NCI-H2171 (cell line): ENCODE measurements around the gene CDA.

ENCODE experiments used
- DNase-seq: peaks from one replicate; lab custom pipeline; 2025; lab: John Stamatoyannopoulos, UW

CDA gene

DNA sequence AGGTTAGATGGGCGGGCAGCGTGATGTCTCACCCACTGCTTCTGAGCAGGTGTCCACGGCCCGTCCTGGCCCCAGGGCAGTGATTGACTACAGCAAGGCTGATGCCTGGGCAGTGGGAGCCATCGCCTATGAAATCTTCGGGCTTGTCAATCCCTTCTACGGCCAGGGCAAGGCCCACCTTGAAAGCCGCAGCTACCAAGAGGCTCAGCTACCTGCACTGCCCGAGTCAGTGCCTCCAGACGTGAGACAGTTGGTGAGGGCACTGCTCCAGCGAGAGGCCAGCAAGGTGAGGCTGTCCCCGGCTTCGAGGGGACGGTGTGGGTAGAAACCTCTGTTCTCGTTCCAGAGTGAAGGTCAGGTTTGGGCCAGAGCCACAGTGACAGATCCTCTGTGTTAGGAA is 60.0 kb downstream of the CDA start:
- no peak for DNase-seq

DNA sequence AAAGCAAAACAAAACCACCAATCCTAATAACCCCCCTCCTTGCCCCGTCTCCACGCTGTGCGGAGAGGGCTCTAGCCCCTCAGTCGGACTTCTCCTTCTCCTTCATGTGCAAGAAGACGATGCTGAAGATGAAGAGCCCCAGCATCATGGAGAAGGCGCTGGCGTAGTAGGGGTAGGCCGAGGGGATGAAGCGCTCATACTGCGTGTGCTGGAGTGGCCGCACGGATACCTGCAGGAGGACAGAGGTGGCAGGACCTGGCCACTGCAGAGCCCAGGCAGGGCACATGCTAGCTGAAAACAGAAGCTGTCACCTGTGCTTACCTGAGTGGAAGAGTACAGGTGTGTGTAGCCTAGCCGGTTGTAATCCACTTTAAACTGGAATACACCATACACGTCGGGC is 63.4 kb downstream of the CDA start:
- DNase-seq = no peak

DNA sequence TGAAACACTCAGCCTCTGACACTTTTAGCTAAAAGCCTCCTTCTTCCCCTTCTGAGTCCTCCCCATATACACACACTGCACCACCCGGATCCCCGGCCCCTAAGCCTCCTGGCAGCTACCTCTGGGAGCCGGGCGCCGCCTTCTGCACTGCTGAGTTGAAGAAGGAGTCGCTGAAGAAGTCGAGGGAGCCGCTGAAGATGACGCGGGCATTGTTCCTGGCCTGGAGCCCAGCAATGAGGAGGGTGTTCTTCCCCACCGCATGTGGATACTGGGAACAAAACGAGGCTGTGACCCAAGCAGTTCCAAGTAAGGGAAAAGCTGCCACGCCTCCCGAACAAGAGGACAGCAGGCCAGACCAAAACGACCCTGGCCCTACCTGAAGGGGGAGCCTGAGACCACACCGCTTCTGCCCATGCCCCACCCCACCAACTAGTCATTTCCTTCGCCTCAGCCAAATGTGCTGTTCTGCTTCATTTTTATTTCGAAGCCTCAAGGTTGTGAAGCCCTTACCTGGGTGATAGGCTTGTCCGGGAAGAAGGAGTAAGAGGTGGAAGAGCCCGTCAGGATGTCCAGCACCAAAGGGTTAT is 65.3 kb downstream of the CDA start:
- DNase-seq = no peak

DNA sequence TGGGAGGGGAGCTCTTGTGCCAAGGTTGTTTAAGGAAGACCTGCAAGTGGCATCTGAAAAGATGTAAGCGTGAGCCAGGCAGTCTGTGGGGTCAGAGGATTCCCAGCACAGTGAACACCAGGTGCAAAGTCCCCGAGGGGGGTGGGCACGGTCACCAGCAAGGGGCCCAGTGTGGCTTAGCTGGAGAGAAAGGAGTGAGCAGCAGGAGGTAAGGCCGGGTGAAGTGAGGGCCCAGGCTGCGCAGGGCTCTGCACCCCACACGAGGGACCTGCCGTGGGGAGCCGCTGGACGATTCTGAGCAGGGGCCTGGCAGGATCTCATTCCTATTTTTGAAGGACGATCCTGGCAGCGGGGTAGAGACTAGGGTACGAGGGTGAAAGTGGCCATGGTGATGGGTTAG is 68.1 kb downstream of the CDA start:
- no peak for DNase-seq

DNA sequence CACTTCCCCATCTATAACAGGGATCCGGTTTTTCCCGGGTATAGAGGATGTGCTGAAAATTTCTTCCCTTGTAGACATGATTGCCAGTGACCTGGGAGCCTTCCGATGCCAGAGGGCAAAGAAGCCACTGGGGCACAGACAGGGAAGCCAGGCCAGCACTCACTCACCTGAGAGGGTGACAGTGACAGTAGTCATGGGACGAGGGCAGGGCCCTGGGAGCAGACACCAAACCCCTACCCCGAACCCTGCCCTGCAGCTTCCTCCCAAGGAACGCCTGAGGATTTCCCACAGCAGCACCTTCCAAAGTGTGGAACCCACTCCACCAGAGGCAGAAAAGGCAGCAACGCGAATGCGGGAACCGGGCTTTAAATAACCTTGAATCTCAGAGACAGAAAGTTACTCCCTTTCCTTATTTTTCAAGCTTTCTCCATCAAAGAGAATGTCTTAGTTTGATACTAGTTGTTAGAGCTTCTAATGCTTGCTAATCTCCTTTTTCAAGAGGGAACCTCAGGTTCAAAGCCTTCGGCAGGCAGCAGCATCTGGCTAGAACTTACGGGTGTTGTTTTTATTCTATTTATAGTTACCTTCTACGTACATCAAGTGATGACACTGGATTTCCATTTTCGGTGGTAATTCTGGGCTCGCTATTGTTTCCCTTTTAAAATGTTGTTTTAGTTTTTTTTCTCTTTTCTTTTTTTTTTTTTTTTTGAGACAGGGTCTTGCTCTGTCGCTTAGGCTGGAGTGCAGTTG is 69.4 kb downstream of the CDA start:
- no peak for DNase-seq

DNA sequence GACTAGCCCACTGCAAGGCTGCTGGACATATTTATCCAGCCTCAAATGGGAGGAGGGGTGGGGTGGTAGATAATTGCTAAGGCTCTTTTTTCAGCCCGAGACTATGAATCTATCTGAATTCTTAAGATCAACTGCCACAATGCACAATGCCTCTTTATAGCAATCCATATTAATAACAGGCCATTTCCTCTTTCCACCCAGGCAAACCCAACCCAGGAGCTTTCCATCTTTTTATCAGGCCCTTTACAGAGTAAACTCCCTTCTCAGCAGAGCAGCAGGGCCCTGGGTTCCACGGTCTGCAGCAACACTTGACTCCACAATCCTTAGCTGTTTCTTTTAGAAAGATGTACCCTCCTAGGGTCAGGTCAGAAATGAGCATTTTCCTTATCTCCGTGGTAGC is 71.5 kb downstream of the CDA start:
- DNase-seq = no peak

DNA sequence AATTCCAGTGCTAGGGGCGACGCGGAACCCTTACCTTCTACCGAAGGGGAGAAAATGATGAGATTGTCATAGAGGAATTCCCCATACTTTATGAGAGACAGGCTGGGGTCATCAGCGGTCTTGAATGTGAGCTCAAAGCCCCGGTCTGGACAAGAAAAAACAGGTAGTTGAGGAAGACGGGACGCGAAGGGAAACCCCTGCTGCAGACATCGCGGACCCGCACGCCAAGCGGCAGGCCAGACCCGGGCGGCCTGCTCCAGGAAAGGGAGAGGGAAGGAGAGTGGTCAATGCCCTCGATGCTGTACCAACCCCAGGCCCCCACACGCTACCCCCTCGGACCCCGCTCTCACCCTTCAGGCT is 71.9 kb downstream of the CDA start:
- DNase-seq = no peak

DNA sequence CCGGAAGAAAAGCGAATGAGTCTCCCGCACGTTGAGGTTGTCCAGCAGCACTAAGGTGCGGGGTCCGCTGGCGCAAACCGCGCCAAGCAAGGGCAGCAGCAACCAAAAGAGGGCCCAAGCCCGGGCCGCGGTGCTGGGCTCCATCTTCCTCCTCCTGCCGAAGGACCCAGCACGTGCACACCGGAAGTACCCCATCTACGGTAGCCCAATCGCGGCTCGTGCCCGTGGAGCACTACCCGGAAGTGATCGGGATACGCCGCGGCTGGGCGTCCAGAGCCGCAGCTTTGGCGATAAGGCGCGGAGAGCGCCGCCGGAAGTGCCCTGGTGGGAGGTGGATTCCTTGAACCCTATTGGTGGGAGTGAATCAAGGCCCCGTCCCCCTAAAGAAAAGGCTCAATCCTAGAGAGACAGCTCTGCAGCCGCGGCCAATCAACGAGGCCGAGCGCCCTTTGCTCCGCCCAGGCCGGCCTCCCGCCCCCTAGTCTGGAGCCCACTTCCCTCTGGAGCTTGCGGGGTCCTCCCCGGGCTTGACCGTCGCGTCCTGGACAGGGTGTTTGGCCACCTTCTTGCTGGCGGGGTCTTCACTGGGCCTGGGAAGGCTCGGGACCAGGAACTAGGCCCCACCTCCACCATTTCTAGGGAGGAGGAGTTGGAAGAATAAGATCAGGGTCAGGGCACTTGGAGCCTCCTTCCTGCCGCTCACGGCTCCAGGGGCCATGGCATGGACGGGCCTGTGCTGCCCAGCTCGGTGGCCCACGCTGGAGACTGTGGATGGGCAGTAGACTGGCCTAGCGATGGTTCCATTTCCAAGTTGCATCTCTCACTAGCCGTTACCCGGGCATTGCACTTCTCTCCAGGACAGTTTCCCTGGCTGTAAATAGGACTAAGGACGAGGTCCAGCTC is 72.6 kb downstream of the CDA start, which contains the start of gene DDOST:
DDOST (minus strand) TSS at position 163 of the 903 bp plus-strand sequence; CDS start at position 144, 19 bp downstream.
- DNase-seq = peak; percentile 96

DNA sequence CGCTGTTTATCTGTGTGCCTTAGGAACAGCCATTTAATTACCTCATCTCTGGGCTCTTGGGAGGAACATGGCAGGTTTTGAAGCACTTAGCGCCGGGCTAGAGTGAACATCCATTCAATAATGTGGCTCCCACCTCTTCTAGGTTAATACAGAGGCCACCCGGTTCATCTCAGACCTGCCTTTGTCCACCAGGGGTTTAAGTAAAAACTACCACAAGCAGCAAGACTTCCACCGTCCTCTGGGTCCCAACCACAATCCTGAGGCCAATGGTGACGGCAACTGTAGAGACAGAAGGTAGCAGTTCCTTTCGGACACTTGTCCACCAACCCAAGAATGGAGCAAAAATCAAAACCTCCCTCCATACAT is 73.2 kb downstream of the CDA start:
- no peak for DNase-seq

DNA sequence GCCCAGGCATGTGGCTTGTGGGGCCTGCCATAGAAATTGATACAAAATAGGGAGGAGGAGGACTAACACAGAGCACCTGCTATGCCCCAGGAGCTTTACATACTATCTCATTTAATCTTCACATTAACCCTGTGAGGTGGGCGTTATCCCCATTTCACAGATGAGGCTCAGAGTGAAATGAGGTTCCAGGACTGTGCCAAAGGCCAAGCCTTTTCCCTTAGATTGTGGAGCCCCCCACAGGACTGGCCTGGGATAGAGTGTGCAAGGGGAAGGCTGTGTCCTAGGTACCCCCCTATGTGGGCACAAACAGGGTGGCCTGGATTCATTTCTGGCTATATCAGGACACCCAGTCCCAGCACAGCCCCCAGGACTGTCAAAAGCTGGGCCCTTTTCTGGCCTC is 74.5 kb downstream of the CDA start:
- no peak for DNase-seq

DNA sequence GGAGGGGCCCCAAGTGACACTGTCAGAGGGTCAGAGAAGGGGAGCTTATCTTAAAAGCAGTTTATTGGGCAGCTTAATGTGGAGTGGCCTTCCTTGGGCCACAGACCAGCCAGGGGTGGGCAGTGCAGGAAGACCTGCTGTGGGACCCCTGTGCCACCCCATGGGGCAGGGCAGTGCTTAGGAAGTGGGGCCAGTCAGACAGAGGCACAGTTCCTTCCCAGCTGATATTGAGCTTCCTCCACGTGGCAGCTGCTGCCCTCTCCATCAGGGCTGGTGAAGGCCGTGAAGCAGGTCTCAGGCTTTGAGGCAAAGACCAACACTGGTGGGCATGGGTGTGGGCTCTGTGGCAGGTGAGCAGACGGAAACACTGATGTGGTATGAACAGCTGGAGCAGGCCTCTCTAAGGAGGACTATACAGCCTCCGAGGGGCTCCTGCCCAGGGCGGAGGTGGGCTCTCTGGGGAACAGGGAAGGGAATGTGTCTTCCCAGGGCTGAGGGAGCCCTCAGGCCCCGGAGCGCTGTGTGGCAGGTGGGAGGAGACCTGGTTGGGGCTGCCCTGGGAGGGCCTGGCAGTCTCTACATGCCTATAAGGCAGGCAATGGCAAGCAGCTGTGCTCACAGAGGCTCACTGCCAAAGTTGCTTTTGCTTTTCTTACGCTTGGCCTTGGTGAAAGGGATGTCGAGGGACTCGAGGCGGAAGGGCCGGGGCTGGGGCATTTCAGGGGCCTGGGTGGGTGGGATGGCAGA is 75.2 kb downstream of the CDA start:
- DNase-seq = no peak

DNA sequence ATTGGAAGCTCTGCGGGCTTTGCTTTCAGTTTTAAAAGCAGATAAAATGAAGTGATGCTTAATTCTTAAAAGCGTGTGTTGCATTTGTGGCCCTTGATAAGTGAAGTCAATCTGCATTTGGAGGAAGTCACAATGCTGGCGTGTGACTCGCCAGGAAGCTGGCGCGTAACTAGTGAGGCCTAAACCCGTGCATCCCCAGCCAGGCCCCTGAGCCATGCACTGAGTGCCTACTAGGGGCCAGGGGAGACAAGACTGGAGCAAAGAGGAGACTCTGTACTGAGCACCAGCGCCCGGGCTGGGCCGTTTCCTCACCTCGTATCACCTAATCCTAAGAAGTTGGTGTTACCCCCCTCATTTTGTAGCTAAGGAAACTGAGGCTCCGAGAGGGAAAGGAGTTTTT is 76.8 kb downstream of the CDA start:
- DNase-seq = no peak

DNA sequence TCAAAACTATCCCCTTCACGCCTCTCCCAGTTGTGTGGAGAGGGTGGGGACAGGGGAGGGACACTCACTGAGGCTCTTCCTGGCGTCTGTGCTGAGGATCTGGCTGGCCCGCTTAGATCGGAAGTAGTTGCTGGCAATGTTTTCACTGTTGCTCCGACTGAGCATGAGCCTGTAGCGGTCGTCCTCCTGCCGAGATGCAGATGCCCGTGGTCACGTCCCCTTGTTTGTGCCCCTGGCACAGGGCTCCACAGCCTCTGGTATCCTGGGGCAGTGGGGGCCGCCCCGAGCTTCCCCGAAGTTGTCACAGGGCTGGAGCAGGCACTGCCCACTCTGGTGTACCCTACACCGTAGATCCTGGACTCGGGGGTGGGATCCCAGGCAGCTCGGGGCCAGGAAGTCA is 77.2 kb downstream of the CDA start:
- no peak for DNase-seq

DNA sequence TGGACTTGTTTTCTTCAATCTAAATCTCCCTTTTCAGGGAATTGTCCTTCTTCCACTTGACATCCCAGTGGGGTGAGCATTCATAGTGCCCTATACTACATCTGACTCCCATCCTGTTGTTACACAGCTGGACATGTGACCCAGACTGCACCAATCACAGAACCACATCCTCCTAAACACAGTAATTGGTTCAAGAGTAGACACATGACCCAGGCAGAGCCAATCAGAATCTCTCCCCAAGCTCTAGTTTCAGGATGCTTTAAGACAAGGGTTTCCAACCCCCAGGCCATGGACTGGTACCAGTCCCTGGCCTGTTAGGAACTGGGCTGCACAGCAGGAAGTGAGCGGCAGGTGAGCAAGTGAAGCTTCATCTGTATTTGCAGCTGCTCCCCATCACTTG is 77.9 kb downstream of the CDA start:
- DNase-seq = no peak
